CD14-positive monocyte (primary cell): ENCODE measurements around the gene FAM117A. TPM values are rescaled to one million over a fixed set of nuclear protein-coding genes. Genes with fewer than 3 reads are reported as not detected.

Experiments
- DNase-seq, 3 donors: peaks; one replicate each; pipeline ENCODE4 v3.0.0-alpha.2; 2011 to 2022
- H2AFZ ChIP-seq: 2 replicates; pipeline ENCODE4 v1.6.0; 2012; ENCODE audit warnings: mild to moderate bottlenecking, low read depth, low read length, inconsistent platforms; ENCODE audit not compliant: insufficient read depth, poor library complexity, severe bottlenecking
- H3K27ac ChIP-seq, 2 donors: 1 replicate in 1 of 2; 2 replicates in 1 of 2; pipeline ENCODE4 v1.5.1; 2012 to 2013; ENCODE audit warnings: low read length in 2 of 2, control low read depth in 1 of 2, inconsistent platforms in 1 of 2, low read depth in 1 of 2, mild to moderate bottlenecking in 1 of 2
- H3K27me3 ChIP-seq, 2 donors: one replicate each; pipeline versions ENCODE4 v1.6.0 to v1.6.1; 2011 to 2013; ENCODE audit warnings: low read length in 2 of 2; ENCODE audit not compliant: control insufficient read depth in 2 of 2, insufficient read depth in 2 of 2
- H3K36me3 ChIP-seq, 2 donors: replicated peaks in 1 of 2; 1 replicate in 1 of 2; 2 replicates in 1 of 2; pipeline versions ENCODE4 v1.5.1 to v1.6.1; 2012 to 2013; ENCODE audit warnings: low read length in 2 of 2, control low read depth in 1 of 2, inconsistent platforms in 1 of 2, mild to moderate bottlenecking in 1 of 2; ENCODE audit not compliant: insufficient read depth in 2 of 2, control insufficient read depth in 1 of 2
- H3K4me1 ChIP-seq, 2 donors: 1 replicate in 1 of 2; 2 replicates in 1 of 2; pipeline versions ENCODE4 v1.5.1 to v1.6.1; 2012 to 2013; ENCODE audit warnings: low read length in 2 of 2, control low read depth in 1 of 2, inconsistent platforms in 1 of 2, mild to moderate bottlenecking in 1 of 2, moderate library complexity in 1 of 2; ENCODE audit not compliant: insufficient read depth in 2 of 2, control insufficient read depth in 1 of 2
- H3K4me2 ChIP-seq: replicated peaks from 2 replicates; pipeline ENCODE3; 2012; ENCODE audit warnings: low read length, moderate library complexity, mild to moderate bottlenecking; ENCODE audit not compliant: poor library complexity, severe bottlenecking; ENCODE audit errors: extremely low read depth
- H3K4me3 ChIP-seq, 3 experiments: fragments of 200-600 bp in 1 of 3; sonication (generic) in 1 of 3; replicated peaks in 1 of 3; 1 replicate in 2 of 3; 2 replicates in 1 of 3; pipeline ENCODE4 v1.5.1; 2011 to 2013; ENCODE audit warnings: low read length in 3 of 3, mild to moderate bottlenecking in 3 of 3, control low read depth in 2 of 3, low read depth in 2 of 3, inconsistent platforms in 1 of 3, moderate library complexity in 1 of 3
- H3K79me2 ChIP-seq: 2 replicates; pipeline ENCODE4 v1.6.0; 2012; ENCODE audit warnings: mild to moderate bottlenecking, control low read depth, inconsistent platforms, low read length, moderate library complexity; ENCODE audit not compliant: insufficient read depth
- H3K9ac ChIP-seq: 2 replicates; pipeline ENCODE4 v1.6.0; 2017; ENCODE audit warnings: low read length, mild to moderate bottlenecking; ENCODE audit not compliant: insufficient read depth, poor library complexity, severe bottlenecking
- H3K9me3 ChIP-seq, 2 donors: replicated peaks in 1 of 2; 1 replicate in 1 of 2; 2 replicates in 1 of 2; pipeline versions ENCODE4 v1.5.1 to v1.6.1; 2012 to 2013; ENCODE audit warnings: low read length in 2 of 2, control low read depth in 1 of 2; ENCODE audit not compliant: control insufficient read depth in 1 of 2, insufficient read depth in 1 of 2
- H4K20me1 ChIP-seq: 2 replicates; pipeline ENCODE4 v1.6.0; 2012; ENCODE audit warnings: mild to moderate bottlenecking, low read length, control low read depth, moderate library complexity; ENCODE audit not compliant: insufficient read depth
- H3K27ac Mint-ChIP-seq, 7 donors: one replicate each; pipeline ENCODE4 v1.8.0; 2020; ENCODE audit warnings: mild to moderate bottlenecking in 7 of 7, mixed read lengths in 7 of 7, moderate library complexity in 6 of 7, inconsistent platforms in 2 of 7
- H3K27me3 Mint-ChIP-seq, 3 donors: one replicate each; pipeline ENCODE4 v1.8.0; 2021 to 2022; ENCODE audit warnings: low read depth in 3 of 3, mild to moderate bottlenecking in 3 of 3, mixed read lengths in 3 of 3, moderate library complexity in 3 of 3, inconsistent platforms in 1 of 3
- H3K36me3 Mint-ChIP-seq, 2 donors: one replicate each; pipeline ENCODE4 v1.8.0; 2020; ENCODE audit warnings: mixed read lengths in 2 of 2, inconsistent platforms in 1 of 2, mild to moderate bottlenecking in 1 of 2
- H3K4me1 Mint-ChIP-seq: one replicate; pipeline ENCODE4 v1.8.0; 2020; ENCODE audit warnings: mild to moderate bottlenecking, mixed read lengths
- H3K4me3 Mint-ChIP-seq, 2 donors: one replicate each; pipeline ENCODE4 v1.8.0; 2020; ENCODE audit warnings: mild to moderate bottlenecking in 2 of 2, mixed read lengths in 2 of 2, moderate library complexity in 1 of 2
- H3K9me3 Mint-ChIP-seq, 7 donors: one replicate each; pipeline ENCODE4 v1.8.0; 2020 to 2022; ENCODE audit warnings: mixed read lengths in 7 of 7, mild to moderate bottlenecking in 6 of 7, moderate library complexity in 6 of 7, inconsistent platforms in 2 of 7
- CTCF ChIP-seq: fragments of 200-600 bp; IDR thresholded peaks from one replicate; pipeline ENCODE4 v1.8.0; 2022; ENCODE audit warnings: antibody characterized with exemption, mild to moderate bottlenecking
- WGBS: methylation state at CpG from one replicate; pipeline ENCODE4 v1.1.5; 2013; ENCODE audit warnings: missing lambda C conversion rate; ENCODE audit not compliant: insufficient coverage; 5-methylcytosine and 5-hydroxymethylcytosine counted together
- intact Hi-C, 2 donors: fragments of 100-400 bp; cut with micrococcal nuclease; formaldehyde crosslinking; loops; one replicate each; pipeline versions ENCODE4 v1.15.0 to v1.15.1; 2023
- polyA plus RNA-seq, 3 donors: library from polyadenylated mRNA; depleted of rRNA in 1 of 3; unstranded in 2 of 3; stranded (reverse) in 1 of 3; fragments of 300-500 nt in 2 of 3; fragments of >200 nt in 1 of 3; fragmentation: Illumina TruSeq in 2 of 3; gene quantifications; 1 replicate in 2 of 3; 2 replicates in 1 of 3; pipeline ENCODE4 v1.2.3, GENCODE V29; 2012 to 2021

Gene FAM117A
- polyA plus RNA-seq, 3 donors: 11.8 to 34.9 (median 17.9) TPM

GRCh38 chr17:49687878-49688491 is 75.9 kb downstream of the FAM117A start:
- Histone ChIP-seq H3K27ac (peak overlapping the region; percentile 57 to 68), H3K9ac (no peak overlapping the region), H4K20me1 (no peaks in the 10 kb centered on the region), H3K27me3 (no peaks in the 10 kb centered on the region), H3K79me2 (no peaks in the 10 kb centered on the region), H3K9me3 (no peaks in the 10 kb centered on the region), H3K4me3 (peak overlapping the region; percentile 4 to 60 (median 4)), H3K4me2 (peak overlapping the region; percentile 64), H2AFZ (peak overlapping the region; percentile 72), H3K36me3 (no peaks in the 10 kb centered on the region), H3K4me1 (peaks cover 32% of the 10 kb centered on the region in 2 donors)
- no peak for TF ChIP-seq CTCF
- DNase-seq: peak in 2 of 3 donors; percentile 39 to 50
- no peaks in the 10 kb centered on the region for H3K36me3 Mint-ChIP-seq
- H3K9me3 Mint-ChIP-seq: no peaks in the 10 kb centered on the region
- peaks cover 1 to 5% (median 2%) of the 10 kb centered on the region in 3 donors for H3K27me3 Mint-ChIP-seq
- intact Hi-C loops: no loop called here
- peak overlapping the region; percentile 82 to 90 (median 87) for H3K27ac Mint-ChIP-seq
- peak overlapping the region; percentile 75 to 78 for H3K4me3 Mint-ChIP-seq
- 30% methylated on average over 7 of the region's 10 CpGs for WGBS
- peaks cover 30% of the 10 kb centered on the region for H3K4me1 Mint-ChIP-seq

GRCh38 chr17:49681106-49681979 is 82.6 kb downstream of the FAM117A start:
- H3K9me3 Mint-ChIP-seq: no peaks in the 10 kb centered on the region
- Histone ChIP-seq H3K4me3 (peak overlapping the region in 1 of 3 experiments; percentile 27), H3K4me1 (peaks cover 29 to 34% of the 10 kb centered on the region in 2 donors), H3K27ac (peak overlapping the region; percentile 15 to 69), H4K20me1 (no peaks in the 10 kb centered on the region), H3K9ac (peak overlapping the region; percentile 32), H3K4me2 (peak overlapping the region; percentile 41), H2AFZ (peak overlapping the region; percentile 59), H3K27me3 (no peaks in the 10 kb centered on the region), H3K79me2 (peaks cover 8% of the 10 kb centered on the region), H3K36me3 (no peaks in the 10 kb centered on the region), H3K9me3 (no peaks in the 10 kb centered on the region)
- intact Hi-C loops: no loop called here
- 100% methylated on average over 3 of the region's 9 CpGs for WGBS
- H3K27me3 Mint-ChIP-seq: peaks cover 0 to 4% (median 0%) of the 10 kb centered on the region in 3 donors
- TF ChIP-seq CTCF: no peak
- H3K4me1 Mint-ChIP-seq: peaks cover 28% of the 10 kb centered on the region
- H3K36me3 Mint-ChIP-seq: no peaks in the 10 kb centered on the region
- peak in 2 of 3 donors; percentile 35 to 45 for DNase-seq
- H3K27ac Mint-ChIP-seq: peak overlapping the region; percentile 29 to 83 (median 67)
- H3K4me3 Mint-ChIP-seq: peak overlapping the region in 1 of 2 donors; percentile 46
